ENCODE measurements around the gene KRT78.
"Not testable (repeated sequence)": the region's sequence is repeated elsewhere in the genome, so short reads cannot be mapped to it uniquely, and the experiment has no call there.

The KRT78 gene

GRCh38 chr12:52871291-52872039, 22.7 kb upstream of the KRT78 start:
- no peak for DNase-seq (ENCODE audit: low spot score)

DNA sequence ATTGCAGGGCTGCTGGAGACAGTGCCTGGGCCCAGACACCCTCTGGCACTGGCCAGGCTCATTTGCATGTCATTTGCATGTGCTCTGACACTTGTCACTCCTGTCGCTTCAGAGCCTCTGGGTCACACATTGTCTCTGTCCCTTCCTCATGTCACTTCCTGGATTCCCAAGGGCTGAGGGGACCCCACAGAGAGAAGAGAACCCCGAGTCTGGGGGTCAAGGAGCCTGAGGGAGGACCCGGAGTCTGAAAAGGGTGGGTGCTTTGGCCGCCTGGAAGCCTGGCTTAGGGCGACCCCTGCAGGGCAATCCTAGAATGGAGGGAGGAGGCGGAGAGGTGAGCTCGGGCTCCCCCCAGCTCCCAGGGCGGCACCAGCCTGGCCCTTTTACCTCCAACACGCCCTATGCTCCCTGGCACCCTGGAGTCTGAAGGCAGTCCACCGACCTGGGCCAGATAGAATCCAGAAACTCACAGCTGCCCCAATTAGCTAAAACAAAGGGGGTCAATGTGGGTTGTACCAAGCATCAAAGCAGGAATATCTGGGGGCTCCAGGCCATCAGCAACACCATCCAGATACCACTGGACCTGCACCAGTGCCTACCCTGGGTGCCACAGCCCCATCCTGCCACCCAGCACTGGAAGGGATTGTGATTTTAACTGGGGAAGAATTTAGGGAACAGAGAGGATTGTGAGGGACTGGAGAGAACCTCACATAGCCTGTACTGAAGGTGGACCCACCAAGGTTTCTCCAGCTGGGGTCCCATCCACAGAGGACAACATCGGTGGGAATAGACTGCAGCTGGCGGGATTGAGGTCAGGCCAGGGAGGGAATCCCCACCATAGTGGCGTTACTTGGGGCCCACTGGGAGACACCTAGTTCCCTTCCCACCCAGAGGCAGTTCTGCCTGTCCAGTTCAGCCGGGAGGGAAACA, 21.8 kb upstream of the KRT78 start:
- peak; percentile 92 for DNase-seq (ENCODE audit: low spot score)

DNA sequence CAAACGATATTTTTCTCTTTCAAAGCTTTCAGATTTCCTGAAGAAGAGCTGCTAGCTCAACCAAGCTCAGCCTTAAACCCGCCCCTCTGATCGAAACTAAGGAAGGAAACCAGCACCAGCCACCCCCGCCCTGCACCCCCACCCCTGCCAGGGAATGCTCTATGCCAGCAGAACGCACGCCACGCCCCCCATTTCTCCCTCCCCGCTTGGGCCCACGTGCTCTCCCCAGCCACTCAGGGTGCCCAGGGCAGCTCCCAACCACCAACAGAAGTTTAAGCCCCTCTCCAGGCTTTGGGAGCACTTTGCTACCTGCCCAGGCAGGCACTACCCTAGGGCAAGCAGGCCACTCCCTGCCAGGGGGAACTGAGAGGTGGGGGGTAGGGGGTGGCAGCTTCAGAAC, 18.8 kb upstream of the KRT78 start:
- DNase-seq (ENCODE audit: low spot score), result peak; percentile 52

GRCh38 chr12:52867152-52867551, 18.4 kb upstream of the KRT78 start:
- no peak for DNase-seq (ENCODE audit: low spot score)

- peak; percentile 91 for DNase-seq (ENCODE audit: low spot score)
Measured at GRCh38 chr12:52865090-52865944, 16.5 kb upstream of the KRT78 start.

DNA sequence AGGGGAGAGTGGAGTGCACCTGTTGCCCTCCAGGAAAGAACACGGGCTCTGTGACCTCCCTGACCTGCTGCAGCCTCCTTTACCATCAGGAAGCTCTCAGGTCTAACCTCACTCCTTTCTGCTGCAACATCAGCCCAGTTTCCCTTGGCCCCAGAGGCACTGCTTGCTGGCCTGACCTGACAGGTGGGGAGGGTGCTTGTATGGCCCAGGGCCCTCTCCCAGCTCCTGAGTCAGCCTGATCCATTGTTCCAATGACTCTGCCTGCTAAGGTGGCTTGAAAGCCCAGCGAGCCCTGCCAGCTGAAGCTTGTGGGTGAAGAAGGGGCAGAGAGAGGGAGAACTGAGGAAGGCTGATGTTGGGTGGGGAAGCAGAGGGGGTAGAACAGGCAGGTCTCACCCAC, 13.2 kb upstream of the KRT78 start:
- no peak for DNase-seq (ENCODE audit: low spot score)

DNA sequence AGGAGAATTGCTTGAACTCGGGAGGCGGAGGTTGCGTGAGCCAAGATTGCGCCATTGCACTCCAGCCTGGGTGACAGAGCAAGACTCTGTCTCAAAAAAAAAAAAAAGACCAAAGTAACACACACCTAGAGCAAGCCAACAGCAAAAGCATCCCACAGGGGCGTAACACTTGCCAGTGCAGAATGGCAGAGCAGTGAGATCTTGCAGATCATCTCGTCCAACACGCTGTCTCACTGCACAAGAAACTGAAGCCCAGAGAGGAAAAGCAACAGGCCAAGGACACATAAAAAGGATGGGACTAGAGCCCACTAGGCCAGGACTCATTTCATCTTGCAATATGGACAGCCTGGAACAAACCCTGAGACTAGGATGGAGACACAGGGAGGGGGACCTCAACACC, 12.7 kb upstream of the KRT78 start:
- DNase-seq (ENCODE audit: low spot score), result no peak

GRCh38 chr12:52860102-52860823, 11.5 kb upstream of the KRT78 start:
- peak; percentile 68 for DNase-seq (ENCODE audit: low spot score)

GRCh38 chr12:52857500-52857899, 8.7 kb upstream of the KRT78 start:
- DNase-seq (ENCODE audit: low spot score), result no peak

- no peak for DNase-seq (ENCODE audit: low spot score)
Measured at GRCh38 chr12:52856787-52857186, 8.0 kb upstream of the KRT78 start.

- not testable (repeated sequence) for DNase-seq (ENCODE audit: low spot score)
Measured at GRCh38 chr12:52856077-52856476, 7.3 kb upstream of the KRT78 start.

DNA sequence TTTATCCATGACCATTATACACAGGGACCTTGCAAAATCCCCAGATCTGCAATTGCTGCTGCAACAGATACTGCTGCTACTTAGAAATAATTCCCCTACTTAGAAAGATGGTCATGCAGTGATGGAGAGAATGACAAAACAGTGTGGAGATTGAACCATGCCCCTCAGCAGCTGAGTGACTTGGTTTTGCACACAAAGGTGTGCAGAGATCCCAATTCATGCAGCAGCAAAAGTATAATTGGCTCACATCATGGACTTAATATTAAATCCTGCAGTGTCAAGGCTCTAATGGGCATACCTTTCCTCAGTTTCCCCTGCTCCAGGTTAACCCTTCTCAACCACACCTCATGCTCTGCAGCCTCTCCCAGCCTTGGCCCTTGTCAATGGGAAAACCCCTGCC, 3.0 kb upstream of the KRT78 start:
- DNase-seq (ENCODE audit: low spot score), result no peak

- DNase-seq (ENCODE audit: low spot score), result no peak
Measured at GRCh38 chr12:52850681-52851080, 1.9 kb upstream of the KRT78 start.

DNA sequence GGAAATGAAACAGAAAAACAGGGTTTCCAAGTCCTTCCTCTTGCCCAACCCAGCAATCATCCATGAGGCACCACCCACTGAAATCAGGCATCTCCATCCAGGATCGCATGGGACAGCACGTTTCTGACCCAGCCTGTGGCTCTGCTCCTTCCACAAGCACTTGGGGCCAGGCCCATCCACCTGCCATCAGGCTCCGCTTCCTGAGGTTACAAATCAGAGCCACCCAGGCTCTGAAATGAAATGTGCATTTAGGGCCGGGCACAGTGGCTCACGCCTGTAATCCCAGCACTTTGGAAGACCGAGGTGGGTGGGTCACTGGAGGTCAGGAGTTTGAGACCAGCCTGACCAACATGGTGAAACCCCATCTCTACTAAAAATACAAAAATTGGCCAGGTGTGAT, 717 bp upstream of the KRT78 start:
- DNase-seq (ENCODE audit: low spot score), result no peak

GRCh38 chr12:52847335-52848102, 1.3 kb downstream of the KRT78 start:
- DNase-seq (ENCODE audit: low spot score), result peak; percentile 55

GRCh38 chr12:52846356-52846970, 2.3 kb downstream of the KRT78 start:
- DNase-seq (ENCODE audit: low spot score), result no peak

- no peak for DNase-seq (ENCODE audit: low spot score)
Measured at GRCh38 chr12:52845946-52846345, 2.8 kb downstream of the KRT78 start.

GRCh38 chr12:52844386-52844785, 4.4 kb downstream of the KRT78 start:
- DNase-seq (ENCODE audit: low spot score), result no peak

DNA sequence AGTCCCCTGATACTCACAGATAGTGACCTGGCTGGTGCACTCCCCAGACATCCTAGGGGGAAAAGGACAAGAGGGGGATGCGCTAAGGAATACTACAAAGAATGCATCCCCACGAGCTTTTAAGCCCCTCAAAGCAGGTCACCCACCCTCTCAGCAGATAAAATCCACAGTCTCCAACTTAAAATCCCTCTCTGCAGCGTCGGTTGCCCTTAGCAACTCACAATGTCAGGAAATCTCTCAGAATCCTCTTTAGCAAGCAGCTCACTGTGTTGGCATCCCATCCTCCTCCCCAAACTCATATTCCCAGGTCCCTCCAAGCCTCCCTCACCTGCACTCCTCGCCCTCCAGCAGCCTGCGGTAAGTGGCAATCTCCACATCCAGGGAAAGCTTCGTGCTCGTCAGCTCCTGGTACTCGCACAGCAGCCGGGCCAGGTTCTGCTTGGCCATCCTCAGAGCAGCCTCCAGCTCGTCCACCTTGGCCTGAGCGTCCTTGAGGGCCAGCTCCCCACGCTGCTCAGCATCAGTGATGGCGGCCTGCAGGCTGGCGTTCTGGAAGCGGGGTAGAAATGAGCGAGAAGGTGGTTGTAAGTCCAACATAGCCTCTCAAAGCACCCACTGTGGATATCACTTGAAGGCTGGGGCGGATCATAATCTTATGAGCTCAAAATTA, 9.2 kb downstream of the KRT78 start:
- DNase-seq (ENCODE audit: low spot score), result no peak
